ENCODE data around the gene PRDM8. TPM values are rescaled to one million over a fixed set of nuclear protein-coding genes. Genes with fewer than 3 reads are reported as not detected.

The PRDM8 gene
- total and polyA plus RNA-seq, 8 donors, result 0.14 to 1.5 (median 0.57) TPM

GRCh38 chr4:80219301-80220025 lies 22.2 kb downstream of the PRDM8 start:
- H3K27me3 ChIP-seq, result peaks cover 0 to 41% (median 4%) of the 10 kb centered on the region in 4 donors
- no peak overlapping the region for H3K4me3 ChIP-seq
- H3K36me3 ChIP-seq, result no peaks in the 10 kb centered on the region
- intact Hi-C loops (cut with DNase I), result loop anchor here in 2 of 3 donors (10.0 kb wide), 1 partner anchor 1265 kb away; no protein-coding TSS in a partner anchor
- H3K9me3 ChIP-seq, result peaks cover 0 to 4% (median 0%) of the 10 kb centered on the region in 4 donors
- FAIRE-seq (no peak), ATAC-seq (no peak), DNase-seq (no peak)
- no peaks in the 10 kb centered on the region for H3K4me1 ChIP-seq
- H3K27ac ChIP-seq, result no peak overlapping the region
- WGBS, 2 donors, result 36 to 37% methylated on average over 5 of the region's 5 CpGs
- TF ChIP-seq CTCF (IDR thresholded peaks at IDR 0.05), result no peak

- Histone ChIP-seq H3K9me3 (peaks cover 0 to 4% (median 0%) of the 10 kb centered on the region in 4 donors), H3K36me3 (no peaks in the 10 kb centered on the region), H3K27me3 (peaks cover 0 to 41% (median 4%) of the 10 kb centered on the region in 4 donors), H3K4me1 (no peaks in the 10 kb centered on the region), H3K27ac (no peak overlapping the region), H3K4me3 (no peak overlapping the region)
- 17 to 26% methylated on average over 3 of the region's 3 CpGs for WGBS, 2 donors
- intact Hi-C loops (cut with DNase I), result no loop called here
- TF ChIP-seq CTCF (IDR thresholded peaks at IDR 0.05), result no peak
- DNase-seq (no peak), ATAC-seq (no peak), FAIRE-seq (no peak)
Observed at GRCh38 chr4:80220711-80221110, 23.4 kb downstream of the PRDM8 start.

GRCh38 chr4:80221161-80221560 lies 23.9 kb downstream of the PRDM8 start:
- ATAC-seq, result no peak
- TF ChIP-seq CTCF (IDR thresholded peaks at IDR 0.05), result no peak
- no peak for DNase-seq
- intact Hi-C loops (cut with DNase I), result no loop called here
- peak; percentile 17 for FAIRE-seq
- Histone ChIP-seq H3K9me3 (peaks cover 0 to 4% (median 0%) of the 10 kb centered on the region in 4 donors), H3K4me3 (no peak overlapping the region), H3K27ac (no peak overlapping the region), H3K27me3 (peaks cover 0 to 40% (median 4%) of the 10 kb centered on the region in 4 donors), H3K4me1 (no peaks in the 10 kb centered on the region), H3K36me3 (no peaks in the 10 kb centered on the region)

GRCh38 chr4:80225595-80225994 lies 28.3 kb downstream of the PRDM8 start:
- no peak for DNase-seq
- Histone ChIP-seq H3K27ac (no peak overlapping the region), H3K4me3 (no peak overlapping the region), H3K9me3 (peaks cover 0 to 4% (median 0%) of the 10 kb centered on the region in 4 donors), H3K36me3 (no peaks in the 10 kb centered on the region), H3K27me3 (peaks cover 0 to 25% (median 3%) of the 10 kb centered on the region in 4 donors), H3K4me1 (no peaks in the 10 kb centered on the region)
- no peak for TF ChIP-seq CTCF (IDR thresholded peaks at IDR 0.05)
- WGBS, 2 donors, result 69 to 73% methylated on average over 2 of the region's 2 CpGs
- ATAC-seq, result no peak
- intact Hi-C loops (cut with DNase I), result no loop called here
- no peak for FAIRE-seq

GRCh38 chr4:80226094-80226493 lies 28.8 kb downstream of the PRDM8 start:
- intact Hi-C loops (cut with DNase I), result no loop called here
- H3K9me3 ChIP-seq, result peaks cover 0 to 4% (median 0%) of the 10 kb centered on the region in 4 donors
- no peak for TF ChIP-seq CTCF (IDR thresholded peaks at IDR 0.05)
- FAIRE-seq (no peak), DNase-seq (no peak), ATAC-seq (no peak)
- WGBS, 2 donors, result 36 to 47% methylated on average over 2 of the region's 2 CpGs
- H3K27ac ChIP-seq, result no peak overlapping the region
- H3K36me3 ChIP-seq, result no peaks in the 10 kb centered on the region
- H3K27me3 ChIP-seq, result peaks cover 0 to 20% (median 4%) of the 10 kb centered on the region in 4 donors
- H3K4me1 ChIP-seq, result no peaks in the 10 kb centered on the region
- no peak overlapping the region for H3K4me3 ChIP-seq
